GM18498 (cell line): ENCODE results near the gene MACF1.
"Not testable (repeated sequence)": the region's sequence is repeated elsewhere in the genome, so short reads cannot be mapped to it uniquely, and the experiment has no call there.

Experiments
- ATAC-seq: cut with Tn5 transposase; IDR thresholded peaks from one replicate; pipeline ENCODE4 v1.9.1; 2021; ENCODE audit warnings: mild to moderate bottlenecking, moderate library complexity; ENCODE audit not compliant: unreplicated experiment

Gene MACF1

DNA sequence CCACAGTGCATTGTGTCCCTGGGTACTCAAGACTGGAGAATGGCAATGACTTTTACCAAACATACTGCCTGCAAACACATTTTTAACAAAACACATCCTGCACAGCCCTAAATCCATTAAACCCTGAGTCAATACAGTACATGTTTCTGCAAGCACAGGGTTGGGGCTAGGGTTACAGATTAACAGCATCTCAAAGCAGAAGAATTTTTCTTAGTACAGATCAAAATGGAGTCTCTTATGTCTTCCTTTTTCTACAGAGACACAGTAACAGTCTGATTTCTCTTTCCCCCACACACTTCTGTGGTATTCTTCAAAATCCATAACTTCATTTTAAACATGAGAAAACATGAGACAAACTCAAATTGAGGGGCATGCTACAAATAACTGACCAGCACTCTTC lies 300.8 kb downstream of the MACF1 start:
- no peak for ATAC-seq

- no peak for ATAC-seq
These were observed 302.9 kb downstream of the MACF1 start for GRCh38 chr1:39507230-39507928.

DNA sequence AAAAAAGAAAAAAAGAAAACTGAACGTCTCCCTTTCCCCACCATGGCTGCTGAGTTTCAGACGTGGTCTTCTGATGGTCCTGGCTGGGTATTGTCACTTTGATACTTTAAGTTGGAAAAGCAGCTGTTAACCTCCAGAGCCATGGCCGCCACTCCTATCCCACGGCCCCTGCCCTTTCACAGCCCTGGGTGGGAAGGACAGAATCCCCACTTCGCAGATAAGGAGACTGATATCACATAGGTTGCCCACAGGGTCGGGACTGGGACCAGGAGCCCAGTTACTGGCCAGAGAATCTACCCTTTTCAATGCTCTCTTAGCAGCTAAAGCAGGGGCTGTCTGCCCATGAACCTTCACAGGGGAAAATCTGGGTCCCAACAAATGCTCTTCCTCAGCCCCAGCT lies 303.8 kb downstream of the MACF1 start:
- ATAC-seq = no peak

- ATAC-seq = peak; percentile 23
These were observed 304.4 kb downstream of the MACF1 start for GRCh38 chr1:39508857-39509305.

DNA sequence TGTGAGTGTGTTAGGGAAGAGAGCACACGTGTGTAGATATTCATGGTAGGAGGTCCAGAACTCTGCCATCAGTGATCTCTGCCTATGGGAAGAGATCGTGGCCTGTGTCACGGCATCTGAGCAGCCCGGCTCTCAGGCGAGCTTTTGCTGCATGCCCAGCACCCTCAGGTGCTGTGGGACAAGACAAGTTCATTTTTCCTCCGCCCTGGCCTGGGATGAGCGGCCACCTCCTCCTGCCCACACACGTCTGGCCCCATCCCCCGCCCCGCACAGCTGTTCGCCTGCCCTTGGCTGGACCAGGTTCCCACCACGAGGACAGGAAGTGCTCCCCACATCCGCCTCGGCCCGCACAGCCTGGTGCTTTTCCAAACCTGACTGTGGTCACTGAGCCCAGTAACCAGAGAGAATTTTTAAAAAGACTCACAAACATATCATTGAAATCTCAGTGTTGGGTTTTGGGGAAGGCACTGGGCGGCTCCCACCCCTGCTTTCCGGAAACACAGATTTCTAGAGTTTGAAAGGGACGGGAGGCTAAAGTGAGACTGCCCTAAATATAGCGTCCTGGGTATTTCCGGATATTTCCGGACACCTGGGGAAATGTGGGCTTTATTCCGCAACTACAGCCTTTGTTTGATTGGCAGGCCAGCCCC lies 305.0 kb downstream of the MACF1 start:
- ATAC-seq = peak; percentile 54

- not testable (repeated sequence) for ATAC-seq
These were observed 306.2 kb downstream of the MACF1 start for GRCh38 chr1:39510570-39511186.

DNA sequence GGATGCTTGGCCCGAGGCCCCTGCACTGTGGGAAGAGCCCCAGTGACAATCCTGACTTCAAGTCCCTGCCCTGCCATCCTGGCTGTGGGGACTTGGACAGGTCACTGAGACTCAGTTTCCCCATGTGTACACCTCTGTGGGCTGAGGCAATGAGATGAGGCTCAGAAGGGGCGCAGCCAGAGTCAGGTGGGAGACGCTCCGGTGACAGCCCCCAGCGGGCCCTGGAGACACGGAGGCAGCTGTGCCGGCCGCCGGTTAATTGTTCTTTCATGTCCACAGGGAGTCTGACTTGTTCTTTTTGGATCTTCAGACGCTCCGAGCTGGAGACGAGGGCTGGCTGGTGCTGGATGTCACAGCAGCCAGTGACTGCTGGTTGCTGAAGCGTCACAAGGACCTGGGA lies 307.0 kb downstream of the MACF1 start:
- ATAC-seq = not testable (repeated sequence)

GRCh38 chr1:39512234-39512847 lies 307.8 kb downstream of the MACF1 start:
- ATAC-seq = not testable (repeated sequence)

DNA sequence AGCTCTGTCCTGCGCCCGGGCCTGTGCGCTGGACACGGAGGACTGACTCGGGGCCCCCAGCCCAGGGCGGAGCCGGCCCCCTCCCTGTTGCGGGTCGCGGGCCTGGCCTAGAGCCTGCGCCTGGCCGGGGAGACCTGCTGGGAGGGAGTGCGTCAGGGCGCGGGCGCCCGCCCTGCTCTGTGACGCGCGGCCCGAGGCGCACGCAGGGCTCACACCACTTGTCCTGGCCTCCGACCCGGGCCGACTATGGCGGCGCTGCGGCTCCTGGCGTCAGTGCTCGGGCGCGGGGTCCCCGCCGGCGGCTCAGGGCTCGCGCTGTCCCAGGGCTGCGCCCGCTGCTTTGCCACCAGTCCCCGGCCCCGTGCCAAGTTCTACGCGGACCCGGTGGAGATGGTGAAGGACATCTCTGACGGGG lies 310.2 kb downstream of the MACF1 start:
- ATAC-seq = not testable (repeated sequence)

DNA sequence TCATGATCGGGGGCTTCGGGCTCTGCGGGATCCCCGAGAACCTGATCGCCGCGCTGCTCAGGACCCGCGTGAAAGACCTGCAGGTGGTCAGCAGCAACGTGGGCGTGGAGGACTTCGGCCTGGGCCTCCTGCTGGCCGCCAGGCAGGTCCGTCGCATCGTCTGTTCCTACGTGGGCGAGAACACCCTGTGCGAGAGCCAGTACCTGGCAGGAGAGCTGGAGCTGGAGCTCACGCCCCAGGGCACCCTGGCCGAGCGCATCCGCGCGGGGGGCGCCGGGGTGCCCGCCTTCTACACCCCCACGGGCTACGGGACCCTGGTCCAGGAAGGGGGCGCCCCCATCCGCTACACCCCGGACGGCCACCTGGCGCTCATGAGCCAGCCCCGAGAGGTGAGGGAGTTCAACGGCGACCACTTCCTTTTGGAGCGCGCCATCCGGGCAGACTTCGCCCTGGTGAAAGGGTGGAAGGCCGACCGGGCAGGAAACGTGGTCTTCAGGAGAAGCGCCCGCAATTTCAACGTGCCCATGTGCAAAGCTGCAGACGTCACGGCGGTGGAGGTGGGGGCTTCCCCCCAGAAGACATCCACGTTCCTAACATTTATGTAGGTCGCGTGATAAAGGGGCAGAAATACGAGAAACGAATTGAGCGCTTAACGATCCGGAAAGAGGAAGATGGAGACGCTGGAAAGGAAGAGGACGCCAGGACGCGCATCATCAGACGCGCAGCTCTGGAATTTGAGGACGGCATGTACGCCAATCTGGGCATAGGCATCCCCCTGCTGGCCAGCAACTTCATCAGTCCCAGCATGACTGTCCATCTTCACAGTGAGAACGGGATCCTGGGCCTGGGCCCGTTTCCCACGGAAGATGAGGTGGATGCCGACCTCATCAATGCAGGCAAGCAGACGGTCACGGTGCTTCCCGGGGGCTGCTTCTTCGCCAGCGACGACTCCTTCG lies 310.9 kb downstream of the MACF1 start:
- ATAC-seq = not testable (repeated sequence)

GRCh38 chr1:39516841-39517240 lies 312.3 kb downstream of the MACF1 start:
- ATAC-seq = not testable (repeated sequence)

DNA sequence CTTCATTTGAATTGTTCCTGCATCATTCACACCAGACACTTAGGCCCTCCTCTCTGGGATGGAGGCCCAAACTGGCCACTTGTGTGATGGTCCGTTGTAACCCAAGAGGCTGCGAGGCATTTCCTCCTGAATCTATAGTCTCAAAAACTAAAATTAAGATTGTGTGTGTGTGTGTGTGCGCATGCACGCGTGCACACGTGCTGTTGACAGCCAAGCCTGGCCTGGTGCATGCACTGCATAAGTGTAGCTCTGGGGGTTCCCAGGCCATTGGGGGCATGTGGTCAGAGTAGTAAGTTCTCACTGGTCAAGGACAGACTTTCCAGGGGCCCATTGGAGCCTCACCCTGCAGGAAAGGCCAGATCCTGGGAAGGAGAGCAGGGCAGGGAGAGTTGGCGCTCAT lies 313.4 kb downstream of the MACF1 start:
- not testable (repeated sequence) for ATAC-seq

DNA sequence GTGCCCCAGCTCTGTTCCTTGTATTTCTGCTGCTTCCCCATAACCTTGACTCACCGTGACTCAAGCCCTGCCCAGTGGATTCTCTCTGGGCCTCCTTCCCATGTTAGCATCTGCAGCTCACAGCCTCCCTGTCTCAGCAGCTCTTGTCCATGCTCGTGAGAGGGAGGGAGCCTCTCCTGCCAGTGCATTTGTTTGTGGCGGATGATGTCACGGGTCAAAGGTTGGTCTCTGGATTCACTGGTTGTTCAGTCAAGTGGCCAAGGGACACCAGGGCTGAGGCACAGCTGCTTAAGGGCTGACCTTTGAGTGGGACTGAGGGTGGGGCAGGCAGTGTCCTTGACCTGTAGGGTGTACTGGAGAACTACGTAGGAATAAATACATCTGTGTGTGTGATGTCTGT lies 314.9 kb downstream of the MACF1 start:
- not testable (repeated sequence) for ATAC-seq

GRCh38 chr1:39522221-39522620 lies 317.7 kb downstream of the MACF1 start:
- not testable (repeated sequence) for ATAC-seq

- no peak for ATAC-seq
These were observed 318.4 kb downstream of the MACF1 start for GRCh38 chr1:39522661-39523567.

DNA sequence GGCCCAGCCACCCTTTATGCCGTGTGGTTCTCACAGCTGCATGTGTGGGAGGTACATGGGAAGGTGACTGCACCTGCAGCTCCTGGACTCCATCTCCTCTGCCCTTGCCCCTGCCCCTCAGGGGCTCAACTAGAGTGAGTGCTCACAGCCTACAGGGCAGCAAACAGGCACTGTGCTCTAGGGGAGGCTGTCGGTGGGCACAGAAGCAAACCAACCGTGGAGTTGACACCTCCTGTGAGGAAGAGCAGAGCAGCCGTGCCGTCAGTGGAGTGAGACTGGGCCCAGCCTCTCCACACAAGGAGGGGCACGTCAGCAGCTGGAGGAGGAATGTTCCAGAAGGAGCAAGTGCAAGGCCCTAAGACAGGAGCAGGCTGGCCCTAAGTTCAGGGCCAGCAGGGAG lies 319.7 kb downstream of the MACF1 start:
- ATAC-seq = no peak

DNA sequence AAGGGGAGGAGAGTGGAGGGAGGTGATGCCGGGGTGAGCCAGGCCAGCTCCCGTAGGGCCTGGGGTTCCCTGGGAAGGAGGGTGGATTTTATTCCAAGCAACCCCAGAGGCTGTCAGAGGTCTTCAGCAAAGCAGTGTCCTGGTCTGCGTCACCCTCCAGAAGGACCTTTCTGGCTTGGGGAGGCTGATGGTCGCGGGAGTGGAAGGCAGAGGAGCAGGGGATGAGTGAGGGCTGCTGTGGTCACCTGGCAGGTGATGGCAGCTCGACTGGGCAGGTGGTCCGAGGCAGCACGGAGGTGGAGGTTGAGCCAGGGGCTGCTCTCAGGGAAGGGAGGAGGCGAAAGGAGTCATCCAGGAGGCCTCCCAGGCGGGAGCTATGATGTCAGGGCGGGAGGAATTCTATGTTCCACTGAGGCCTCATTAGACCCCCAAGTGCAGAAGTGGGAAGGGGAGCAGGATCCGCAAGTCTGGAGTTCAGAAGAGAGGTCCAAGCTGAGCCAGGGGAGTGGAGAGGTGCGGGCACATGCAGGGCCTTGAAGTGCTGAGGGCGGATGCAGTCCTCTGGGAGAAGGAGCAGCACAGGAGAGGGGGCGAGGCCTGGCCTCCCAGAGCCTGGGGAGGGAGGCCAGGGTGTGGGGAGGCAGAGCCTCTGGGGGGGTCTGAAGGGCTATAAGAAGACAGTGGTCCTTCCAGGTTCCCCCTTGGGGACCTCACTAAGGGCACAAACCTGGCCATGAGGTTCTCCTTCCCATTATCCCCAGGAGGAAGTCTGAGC lies 320.3 kb downstream of the MACF1 start:
- ATAC-seq = no peak

DNA sequence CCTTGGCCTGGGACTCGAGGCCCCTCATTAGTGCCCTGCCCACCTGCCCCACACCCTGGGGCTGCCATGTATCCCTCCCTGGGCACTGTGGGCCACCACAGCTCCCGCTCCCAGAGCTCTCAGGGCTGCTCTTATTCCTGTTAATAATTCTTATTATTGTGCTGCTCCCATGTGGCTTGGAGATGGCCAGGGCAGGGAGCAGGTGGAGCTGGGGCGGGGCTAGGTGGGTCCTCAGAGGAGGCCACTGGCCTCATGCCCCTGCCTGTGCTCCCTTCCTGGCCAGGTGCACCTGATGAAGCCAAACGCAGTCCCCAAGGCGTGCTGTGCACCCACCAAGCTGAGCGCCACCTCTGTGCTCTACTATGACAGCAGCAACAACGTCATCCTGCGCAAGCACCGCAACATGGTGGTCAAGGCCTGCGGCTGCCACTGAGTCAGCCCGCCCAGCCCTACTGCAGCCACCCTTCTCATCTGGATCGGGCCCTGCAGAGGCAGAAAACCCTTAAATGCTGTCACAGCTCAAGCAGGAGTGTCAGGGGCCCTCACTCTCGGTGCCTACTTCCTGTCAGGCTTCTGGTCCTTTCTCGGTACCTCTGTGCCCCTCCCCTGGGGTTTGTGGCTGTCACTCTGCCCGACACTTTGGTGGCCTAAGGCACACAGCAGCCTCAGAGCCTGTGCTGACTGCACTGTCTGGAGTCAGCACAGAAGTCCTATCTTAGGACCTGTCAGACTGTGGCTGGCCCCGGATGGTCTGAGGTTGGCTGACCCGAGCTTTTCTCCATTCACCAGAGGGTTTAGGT lies 321.1 kb downstream of the MACF1 start:
- peak; percentile 96 for ATAC-seq
